NAMALWA (cell line): Measurements from ENCODE around the gene AHRR.
"Not testable (repeated sequence)": the region's sequence is repeated elsewhere in the genome, so short reads cannot be mapped to it uniquely, and the experiment has no call there.

Experiments used
- DNase-seq: peaks from one replicate; pipeline ENCODE4 v3.0.0-alpha.2; 2015; ENCODE audit warnings: low spot score

AHRR gene

DNA sequence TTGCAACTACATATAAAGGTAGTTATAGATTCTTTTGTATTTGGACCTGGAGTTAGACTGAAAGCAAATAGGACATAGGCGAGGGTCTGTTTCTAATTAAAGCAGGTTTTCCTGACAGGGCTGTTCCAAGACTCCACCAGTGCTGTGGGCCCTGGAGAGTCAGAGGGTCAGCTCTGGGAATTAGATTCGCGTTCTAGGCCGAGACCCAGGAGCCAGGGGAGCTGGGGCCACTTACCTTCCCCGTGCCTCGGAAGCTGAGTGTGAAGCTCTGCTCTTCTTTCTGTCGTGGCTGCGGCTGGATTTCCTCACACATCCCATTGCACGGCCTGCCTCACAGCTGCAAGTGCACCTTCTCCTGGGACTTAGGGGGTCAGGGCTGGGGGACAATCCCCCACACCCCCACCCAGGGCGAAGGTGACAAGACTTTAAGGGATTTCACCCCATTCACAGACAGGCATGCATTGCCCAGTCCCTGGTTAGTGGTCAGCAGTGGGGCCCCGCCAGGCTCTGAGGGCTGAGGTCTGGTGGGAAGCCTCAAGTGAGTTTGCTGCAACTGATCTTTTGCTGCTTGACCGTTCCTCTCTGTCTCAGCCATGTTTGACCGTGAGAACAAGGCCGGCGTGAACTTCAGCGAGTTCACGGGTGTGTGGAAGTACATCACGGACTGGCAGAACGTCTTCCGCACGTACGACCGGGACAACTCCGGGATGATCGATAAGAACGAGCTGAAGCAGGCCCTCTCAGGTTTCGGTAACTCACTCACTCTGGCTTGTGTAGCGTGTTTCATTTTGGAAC lies 15.3 kb upstream of the AHRR start:
- no peak for DNase-seq

DNA sequence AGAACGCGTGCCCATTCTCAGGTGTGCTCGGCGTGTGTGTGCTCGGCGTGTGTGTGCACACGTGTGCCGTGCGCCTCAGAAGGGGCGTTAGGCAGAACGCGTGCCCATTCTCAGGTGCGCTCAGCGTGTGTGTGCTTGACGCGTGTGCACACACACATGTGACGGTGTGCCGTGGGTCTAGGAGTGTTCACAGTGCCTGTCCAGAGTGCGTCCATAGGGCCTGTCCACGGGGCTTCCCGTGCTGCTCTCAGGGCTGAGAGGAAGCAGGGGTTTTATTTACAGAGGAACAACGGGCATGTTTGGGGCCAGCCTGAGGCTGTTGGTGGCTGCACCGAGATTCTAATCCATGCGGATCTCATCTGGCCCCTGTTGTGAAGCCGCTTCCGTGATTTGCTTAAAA lies 14.2 kb upstream of the AHRR start:
- DNase-seq = no peak

DNA sequence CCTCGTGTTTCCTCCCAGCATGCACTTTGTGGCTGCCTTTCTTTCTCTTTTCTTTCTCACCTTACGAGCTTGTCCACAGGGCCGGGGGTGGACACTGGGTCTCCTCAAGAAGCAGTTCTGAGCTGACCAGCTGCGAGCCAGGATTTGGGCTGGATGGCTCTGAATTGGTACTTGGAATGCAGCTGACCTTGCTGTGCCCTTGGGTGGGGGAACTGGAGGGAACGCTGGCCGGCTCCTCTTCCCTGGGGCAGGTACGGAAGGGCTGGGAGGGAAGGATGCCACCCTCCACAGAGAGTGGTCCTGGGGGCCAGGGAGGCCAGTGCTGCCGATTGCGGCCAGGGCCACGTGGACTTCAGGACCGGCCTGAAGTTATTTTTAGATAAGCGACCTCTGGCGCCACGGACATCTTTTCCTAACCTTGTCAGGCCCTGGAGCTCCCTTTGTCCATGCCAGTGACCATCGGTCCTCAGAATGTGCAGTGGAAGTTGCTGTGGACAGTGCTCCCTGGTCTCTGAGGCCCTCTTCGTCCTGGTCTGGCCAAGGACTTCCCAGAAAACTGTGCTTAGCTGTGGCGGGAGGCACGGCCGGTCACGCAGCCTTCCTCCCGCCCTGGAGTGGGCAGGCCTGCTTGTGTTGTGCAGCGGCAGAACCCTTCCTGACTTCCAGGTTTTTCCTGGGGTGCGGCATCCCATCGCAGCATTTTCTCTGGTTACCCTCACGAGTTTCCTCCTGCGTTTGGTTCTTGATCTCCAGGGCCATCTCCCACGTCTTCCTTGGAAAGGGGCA lies 13.5 kb upstream of the AHRR start:
- DNase-seq = no peak

DNA sequence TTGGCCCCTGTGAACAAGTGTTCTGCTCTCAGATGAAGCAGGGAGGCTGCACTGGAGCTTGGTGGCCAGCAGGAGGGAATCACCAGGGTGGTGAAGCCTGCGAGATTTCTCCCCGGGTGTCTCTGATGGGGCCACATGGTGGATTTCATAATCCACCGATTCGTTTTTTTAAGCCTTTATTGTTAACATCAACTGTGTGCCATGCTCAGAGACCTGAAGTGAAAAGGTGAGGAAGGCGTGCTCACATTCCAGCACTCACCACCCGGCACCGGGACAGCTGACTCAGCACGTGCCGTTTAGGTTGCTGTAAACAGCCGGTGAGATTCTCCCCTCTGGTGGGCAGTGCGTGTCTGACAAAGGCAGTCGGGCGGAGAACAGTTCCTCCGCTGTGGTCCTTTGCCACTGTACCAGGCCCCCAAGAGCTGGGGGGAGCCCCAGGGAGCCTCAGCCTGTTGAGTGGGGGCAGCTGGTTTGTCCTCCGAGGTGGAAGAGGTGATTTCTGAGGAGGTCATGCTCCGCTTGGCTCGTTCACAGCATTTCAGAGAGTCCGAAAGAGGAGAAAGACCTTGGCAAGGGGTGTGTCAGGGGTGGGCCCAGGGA lies 12.7 kb upstream of the AHRR start:
- peak; percentile 51 for DNase-seq

DNA sequence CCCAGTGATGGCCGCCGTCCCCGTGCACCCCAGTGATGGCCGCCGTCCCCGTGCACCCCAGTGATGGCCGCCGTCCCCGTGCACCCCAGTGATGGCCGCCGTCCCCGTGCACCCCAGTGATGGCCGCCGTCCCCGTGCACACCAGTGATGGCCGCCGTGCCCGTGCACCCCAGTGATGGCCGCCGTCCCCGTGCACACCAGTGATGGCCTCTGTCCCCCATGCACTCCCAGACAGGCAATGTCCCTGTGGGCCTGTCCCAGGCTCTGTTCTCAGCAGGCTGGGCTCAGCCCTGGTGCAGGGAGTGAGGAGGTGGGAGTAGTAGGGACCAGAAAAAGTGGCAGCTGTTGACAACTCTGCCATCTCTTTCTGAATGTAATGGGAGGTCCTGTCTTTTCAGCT lies 11.7 kb upstream of the AHRR start:
- DNase-seq = not testable (repeated sequence)

DNA sequence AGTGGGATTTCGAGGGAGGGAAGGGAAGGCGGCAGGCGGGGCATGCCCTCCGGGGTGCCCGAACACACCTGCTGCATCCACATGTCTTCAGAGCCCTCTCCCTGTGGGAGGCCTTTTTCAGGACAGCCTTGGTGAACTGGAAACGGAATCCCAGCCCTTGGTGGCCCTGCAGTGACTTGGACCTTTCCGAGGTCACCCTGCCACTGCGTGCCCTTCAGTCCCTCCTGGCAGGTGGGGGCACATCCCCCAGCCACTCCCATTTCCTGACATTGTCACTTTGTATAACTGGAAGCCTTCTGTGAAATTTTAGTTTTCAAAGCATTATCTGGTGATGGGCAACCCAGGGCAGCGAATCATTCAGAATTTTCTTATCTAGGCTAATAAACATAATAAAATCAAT lies 11.0 kb upstream of the AHRR start:
- no peak for DNase-seq

DNA sequence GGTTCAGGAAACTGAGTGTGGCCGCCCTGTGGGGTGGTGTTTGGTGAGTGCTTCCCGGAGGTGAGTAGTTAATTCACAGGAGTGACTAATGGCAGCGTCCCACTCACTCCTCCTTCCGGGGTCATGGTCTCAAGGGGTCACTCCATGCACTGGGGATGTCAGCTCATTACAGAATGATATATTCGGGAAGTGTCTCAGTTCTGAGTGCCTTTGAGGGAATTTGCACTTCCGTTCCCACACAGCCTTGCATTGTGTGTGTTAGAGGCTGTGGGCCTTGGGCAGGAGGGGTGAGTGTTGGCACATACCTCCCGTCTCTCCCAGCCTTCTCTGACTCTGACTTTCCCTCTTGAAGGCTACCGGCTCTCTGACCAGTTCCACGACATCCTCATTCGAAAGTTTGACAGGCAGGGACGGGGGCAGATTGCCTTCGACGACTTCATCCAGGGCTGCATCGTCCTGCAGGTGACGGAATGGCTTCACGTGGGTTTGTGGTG lies 10.5 kb upstream of the AHRR start:
- no peak for DNase-seq

DNA sequence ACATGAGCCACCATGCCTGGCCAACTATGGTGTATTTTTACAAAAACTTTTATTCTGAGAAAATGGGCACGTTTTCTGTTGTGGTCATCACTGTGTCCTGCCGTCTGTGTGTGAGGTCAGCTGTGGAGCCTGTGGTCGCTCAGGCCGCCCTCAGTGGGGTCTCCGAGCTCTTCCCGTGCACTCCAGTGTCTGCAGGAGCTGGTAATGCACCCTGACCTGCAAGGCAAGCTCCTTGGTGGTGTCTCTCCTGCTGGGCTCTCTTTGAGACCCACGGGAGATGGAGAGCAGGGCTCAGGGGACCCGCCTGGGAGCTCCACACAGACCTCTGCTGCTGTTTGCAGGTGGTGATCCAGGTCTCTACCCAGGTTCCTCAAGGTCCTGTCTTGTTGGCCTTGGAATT lies 9.6 kb upstream of the AHRR start:
- DNase-seq = no peak

DNA sequence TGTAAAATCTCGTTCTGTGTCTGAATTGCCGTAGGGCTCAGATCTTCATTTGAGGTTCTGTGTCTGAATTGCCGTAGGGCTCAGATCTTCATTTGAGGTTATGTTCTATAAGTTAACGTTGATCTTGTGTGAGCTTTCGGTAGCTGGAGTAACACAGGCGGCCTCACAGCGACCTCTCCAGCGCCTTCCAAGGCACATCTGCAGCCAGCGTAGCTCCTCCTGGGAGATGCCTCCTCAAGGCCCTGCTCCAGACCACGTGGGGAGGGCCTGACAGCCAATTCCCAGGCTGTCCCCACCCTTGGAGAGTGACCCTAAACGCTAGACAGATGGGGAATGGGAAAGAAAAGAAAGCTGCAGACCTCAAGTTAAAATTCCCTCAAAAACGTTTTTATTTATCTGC lies 8.7 kb upstream of the AHRR start:
- no peak for DNase-seq

DNA sequence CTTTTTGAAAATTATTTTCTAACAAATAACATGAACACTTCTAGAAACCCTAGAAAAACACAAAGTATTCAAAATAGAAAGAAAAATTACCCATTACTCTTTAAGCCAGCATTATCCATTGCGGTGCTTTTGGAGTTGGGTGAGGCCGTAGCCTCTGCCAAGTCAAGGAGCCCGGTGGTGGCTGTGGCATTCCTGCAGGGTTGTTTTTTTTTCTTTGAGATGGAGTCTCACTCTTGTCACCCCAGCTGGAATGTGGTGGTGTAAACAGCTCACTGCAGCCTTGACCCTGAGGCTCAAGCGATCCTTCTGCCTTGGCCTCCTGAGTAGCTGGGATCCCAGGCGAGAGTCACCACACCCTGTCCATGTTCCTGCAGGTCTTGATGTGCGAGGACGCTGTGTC lies 8.2 kb upstream of the AHRR start:
- DNase-seq = no peak

DNA sequence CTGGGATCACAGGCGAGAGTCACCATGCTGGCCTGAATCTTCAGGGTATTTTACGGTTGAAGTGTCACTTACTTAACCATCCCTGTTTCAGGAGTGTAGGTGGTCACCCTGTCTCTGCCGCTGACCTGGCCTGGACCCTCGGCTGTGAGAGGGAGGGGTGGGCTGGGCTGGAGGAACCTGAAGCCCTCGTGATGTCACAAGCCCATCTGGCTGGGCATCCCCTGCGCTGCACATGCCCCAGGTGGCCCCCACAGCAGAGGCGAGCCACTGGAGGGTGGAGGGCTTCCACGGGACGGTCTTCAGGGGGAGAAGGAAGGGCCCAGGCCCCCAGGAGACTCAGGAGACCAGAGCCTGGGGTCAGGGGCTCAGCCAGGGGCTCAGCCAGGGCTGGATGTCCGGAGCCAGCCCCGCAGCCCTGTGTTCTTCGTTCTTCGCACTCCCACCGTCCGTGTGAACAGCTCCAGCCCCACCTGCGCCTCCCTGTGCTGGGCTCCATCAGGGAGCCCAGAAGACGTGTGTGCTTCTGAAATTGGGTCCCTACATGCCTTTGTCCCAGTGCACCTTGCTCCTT lies 7.6 kb upstream of the AHRR start:
- DNase-seq = no peak

DNA sequence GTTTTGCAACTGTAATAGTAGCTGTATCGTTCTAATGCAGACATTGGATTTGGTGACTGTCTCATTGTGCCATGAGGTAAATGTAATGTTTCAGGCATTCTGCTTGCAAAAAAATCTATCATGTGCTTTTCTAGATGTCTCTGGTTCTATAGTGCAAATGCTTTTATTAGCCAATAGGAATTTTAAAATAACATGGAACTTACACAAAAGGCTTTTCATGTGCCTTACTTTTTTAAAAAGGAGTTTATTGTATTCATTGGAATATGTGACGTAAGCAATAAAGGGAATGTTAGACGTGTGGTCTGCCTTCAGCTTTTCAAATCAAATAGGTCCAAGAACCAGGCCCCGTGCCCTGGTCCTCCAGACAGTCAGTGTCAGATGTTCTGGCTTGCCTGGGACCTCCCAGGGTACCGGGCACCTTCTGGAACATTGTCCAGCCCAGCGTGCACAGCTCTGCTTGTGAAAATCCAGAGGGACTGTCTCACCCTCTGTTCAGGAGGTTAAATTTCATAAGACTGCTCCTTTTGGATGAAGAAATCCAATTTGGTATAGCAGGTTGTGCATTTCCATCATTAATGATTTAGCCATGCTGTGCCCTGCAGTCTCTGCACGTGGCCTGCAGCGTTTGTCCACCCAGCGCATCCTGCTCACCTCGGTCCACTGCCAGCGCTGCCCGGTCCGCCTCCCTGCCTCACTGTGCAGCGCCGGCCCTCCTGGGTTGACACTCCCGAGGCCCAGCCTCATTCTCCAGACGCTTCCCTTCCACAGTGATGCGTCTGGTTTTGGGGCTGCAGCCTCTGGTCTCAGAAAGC lies 6.6 kb upstream of the AHRR start:
- DNase-seq = no peak

DNA sequence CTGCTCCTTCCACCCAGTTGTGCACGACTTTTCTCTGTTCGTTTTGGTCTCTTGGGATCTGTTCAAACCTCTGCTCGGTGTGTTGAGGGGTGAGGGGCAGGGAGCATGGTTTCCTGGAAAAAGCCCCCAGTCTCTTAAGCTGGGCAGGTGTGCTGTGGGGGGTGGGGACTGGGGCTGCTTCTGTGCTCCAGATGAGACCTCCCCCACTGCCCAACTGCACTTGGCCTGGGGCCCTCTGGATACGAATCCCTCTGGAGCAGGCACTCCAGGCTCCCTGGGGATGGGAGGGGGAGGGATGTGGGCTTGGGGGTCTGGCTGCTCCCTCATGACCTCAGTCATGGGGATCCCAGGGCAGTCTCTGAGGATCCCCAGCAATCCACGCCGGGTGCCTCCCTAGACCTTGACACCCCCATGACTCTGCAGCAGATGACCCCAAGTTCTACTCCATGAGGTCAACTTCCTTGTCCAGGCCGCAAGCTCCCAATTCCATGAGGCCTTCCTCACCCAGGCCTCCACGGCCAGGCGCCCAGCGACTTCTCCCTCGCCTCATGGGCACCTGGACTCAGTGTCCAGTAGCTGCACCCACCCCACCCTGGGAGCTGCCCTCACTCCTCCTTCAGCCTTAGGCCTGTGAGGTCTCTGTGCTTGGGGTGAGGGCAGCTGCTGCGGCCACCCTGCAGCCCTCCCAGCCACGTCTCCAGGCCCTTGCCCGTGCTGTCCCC lies 5.9 kb upstream of the AHRR start:
- DNase-seq = no peak

DNA sequence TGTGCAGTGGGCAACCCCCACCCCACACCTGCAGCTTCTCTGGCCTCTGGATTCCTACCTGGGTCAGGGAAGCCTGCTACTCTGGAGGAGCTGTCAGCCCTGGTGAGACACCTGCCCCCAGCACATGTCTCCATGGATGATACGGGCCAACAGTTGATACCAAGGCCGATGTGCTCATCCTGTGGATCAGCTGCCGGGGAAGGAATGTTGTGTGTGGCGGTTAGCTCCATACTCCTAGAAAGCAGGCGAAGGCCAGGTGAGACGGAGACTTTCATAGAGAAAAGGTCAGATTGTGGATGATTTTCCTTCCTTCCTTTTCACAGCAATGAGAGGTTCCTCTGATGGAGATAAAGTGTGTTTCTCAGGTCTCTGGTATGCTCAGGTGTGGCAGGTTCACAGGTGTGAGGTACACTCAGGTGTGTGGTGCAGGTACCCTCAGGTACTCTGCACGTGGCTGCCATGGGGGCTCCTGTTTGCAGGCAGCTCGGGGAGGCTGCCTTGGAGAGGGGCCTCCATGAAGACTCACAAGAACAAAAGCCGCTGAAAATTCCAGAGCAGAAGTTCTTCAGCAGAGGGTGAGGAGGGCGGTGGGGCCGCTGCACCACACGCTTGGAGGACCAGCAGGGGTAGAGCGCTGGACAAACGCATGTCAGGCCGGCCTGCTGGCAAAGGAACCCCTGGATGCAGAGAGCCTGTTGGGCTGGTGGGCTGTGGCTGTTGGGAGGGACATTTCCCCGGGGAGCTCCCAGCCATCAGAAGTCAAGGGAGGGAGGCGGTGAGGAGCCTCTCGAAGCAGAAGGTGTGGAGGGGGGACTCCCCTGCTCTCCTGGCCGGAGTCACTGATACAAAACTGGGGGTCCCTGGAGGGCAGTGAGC lies 5.1 kb upstream of the AHRR start:
- no peak for DNase-seq

DNA sequence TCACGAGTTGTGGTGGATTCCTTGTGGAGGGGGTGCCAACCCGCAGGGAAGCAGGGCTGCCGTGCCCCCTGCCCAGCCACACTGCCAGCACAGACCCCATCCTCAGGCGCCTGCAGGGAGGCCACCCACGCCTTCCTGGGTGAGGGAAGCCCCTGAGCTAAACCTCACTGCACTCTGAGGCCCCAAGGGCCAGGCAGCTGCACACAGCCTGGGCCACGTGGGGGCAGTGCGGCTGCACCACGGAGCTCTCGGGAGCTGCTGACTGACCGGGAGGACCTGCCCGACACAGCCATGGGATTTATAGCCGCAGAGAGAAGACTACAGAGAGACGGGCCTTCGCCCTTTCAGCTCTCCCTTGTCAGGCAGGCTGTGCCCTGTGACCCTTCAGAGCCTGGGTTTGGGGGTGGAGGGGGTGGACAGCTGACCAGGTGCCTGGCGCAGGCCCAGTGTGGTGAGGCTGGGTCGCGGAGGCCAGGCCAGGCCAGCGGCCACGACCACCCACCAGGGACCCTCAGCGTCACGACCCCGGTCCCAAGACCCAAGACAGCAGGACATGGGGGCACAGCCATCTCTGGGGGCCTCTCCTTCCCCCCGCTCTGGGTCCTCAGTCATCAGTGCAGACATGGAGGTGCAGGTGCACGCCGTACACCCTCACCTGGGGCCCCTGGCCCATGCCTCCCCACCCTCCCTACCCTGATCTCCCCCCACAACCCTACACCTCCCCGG lies 4.3 kb upstream of the AHRR start:
- peak; percentile 69 for DNase-seq

DNA sequence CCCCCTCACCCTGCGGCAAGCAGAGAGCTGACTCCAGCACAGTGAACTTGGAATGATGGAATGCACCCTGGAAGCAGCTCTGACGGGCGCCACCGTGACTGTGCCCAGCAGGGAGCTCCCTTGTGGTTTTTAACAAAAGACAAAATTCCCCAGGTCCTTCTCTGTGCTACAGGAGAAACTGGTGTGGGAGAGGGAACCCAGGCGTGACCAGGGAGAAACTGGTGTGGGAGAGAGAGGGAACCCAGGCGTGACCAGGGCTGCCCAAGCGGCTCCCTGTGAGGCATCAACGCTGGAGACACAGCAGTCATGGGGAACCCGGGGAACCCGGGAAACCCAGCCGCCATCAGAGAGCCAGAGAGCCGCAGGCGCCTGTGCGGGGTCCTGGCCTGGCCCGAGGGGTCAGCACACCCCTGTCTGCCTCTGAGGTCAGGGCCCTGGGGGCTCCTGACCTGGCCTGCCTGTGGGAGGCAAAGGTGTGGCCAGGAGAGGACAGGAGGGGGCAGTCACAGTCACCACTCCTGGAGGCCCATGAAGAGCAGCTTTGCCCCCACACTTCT lies 3.1 kb upstream of the AHRR start:
- no peak for DNase-seq

DNA sequence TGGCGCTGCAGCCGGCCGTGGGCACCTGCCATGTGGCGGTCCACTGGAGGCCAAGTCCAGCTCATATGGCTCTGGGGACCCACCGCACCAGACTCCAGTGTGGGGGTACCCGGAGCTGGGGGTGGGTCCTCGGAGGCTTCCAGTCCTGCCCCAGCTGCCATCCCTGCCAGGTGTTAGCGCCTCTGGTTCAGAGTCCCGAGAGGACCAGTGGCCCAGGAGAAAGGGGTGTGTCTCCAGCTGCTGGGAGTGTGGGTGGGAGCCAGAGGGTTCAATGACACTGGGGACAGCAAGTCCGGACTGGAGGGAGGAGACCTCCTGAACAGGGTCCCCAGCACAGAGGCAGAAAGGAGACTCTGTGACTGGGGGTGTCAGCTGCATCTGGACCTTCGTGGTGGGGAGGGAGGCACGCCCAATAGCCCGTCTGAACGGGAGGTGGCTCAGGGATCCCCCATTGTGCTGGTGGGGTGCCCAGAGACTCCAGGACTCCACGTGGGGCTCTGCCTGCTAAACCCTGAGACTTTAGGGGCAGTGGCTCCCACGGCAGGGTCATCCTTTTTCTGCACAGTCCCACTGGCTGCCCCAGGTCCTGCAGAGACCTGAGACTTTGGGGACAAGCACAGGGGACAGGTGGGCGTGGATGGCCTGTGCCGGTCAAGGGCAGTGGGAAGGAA lies 2.4 kb upstream of the AHRR start:
- DNase-seq = no peak

DNA sequence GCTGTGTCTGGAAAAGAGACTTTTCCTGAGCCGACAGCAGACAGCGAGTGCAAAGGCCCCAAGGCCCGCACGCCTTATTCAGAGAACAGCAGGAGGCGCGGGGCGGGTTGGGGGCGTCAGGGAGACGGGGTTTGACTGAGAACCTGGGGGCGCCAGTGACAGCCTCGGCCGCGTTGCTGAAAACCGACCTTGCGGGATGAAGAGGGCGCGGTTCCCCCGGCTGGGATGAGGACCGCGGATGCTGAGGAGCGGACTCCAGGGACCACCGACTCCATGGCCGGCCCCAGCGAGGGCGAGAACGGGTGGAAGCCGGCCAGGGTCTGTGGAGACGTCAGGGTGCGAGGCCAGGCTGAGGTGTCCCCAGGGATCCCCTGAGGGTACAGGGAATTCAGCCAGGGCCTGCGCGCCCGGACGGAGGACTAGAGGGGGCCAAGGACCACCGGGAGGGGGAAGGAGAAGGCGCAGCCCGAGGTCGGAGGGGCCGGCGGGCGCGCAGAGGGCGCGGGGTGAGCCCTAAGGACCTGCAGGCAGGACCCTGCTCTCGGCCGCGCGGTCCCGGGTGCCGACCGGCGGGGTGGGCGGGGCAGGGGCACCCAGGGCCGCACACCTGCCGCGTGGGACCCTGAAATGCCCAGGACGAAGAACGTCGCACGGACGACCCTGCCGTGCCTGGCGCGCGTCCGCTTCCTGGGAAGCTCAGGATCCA lies 837 bp upstream of the AHRR start:
- no peak for DNase-seq
